ENCODE results near the gene NR2C2.

GRCh38 chr3:14941871-14942270 is 5.5 kb upstream of the NR2C2 start:
- no peak for TF ChIP-seq CTCF (IDR thresholded peaks at IDR 0.05; ENCODE audit: low read depth, low read length)
- no peak for TF ChIP-seq POLR2A (IDR thresholded peaks at IDR 0.05; ENCODE audit: extremely low read depth, insufficient read length)

Measured in NB4 (cell line).